HG03280 (cell line): ENCODE data around the gene AGBL1.
"Not testable (repeated sequence)": the region's sequence is repeated elsewhere in the genome, so short reads cannot be mapped to it uniquely, and the experiment has no call there.

Experiments
- ATAC-seq: cut with Tn5 transposase; IDR thresholded peaks from one replicate; pipeline ENCODE4 v1.9.1; 2021; ENCODE audit warnings: mild to moderate bottlenecking, moderate library complexity; ENCODE audit not compliant: unreplicated experiment

AGBL1 gene

DNA sequence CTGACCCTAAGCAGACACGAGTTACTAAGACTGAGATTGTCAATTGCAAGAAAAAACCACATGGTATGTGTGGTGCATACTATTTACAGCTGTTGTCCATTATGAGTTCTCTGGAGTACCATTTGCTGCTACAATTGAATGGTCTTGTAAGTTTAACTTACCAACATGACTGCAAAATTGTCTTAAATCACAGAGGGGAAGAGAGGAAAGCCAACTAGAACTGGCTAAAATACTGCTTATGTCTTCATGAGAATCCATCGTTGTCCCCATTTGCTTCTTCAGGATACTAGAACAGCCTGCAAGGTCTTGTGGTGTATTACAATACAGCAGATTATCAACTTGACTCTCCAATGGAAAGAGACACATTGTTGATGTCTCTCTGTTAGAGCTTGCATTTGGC, 313.2 kb downstream of the AGBL1 start:
- no peak for ATAC-seq

DNA sequence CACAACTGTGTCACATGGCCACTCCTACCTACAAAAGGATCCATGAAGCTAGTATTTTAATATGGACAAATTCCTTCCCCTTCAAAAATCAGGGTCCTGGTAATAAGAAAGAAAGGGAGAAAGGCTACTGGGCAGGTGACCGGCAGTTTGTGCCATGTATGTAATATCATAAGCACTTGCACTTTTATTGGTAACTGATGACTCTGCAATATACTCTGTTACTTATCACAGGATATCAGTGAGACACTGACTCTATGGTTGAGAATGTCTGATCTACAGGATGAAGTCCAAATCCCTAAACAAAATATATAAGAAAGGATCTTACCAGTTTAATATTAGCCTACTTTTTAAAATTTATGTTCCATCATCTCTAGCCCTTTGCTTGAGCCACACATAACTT, 315.2 kb downstream of the AGBL1 start:
- no peak for ATAC-seq

DNA sequence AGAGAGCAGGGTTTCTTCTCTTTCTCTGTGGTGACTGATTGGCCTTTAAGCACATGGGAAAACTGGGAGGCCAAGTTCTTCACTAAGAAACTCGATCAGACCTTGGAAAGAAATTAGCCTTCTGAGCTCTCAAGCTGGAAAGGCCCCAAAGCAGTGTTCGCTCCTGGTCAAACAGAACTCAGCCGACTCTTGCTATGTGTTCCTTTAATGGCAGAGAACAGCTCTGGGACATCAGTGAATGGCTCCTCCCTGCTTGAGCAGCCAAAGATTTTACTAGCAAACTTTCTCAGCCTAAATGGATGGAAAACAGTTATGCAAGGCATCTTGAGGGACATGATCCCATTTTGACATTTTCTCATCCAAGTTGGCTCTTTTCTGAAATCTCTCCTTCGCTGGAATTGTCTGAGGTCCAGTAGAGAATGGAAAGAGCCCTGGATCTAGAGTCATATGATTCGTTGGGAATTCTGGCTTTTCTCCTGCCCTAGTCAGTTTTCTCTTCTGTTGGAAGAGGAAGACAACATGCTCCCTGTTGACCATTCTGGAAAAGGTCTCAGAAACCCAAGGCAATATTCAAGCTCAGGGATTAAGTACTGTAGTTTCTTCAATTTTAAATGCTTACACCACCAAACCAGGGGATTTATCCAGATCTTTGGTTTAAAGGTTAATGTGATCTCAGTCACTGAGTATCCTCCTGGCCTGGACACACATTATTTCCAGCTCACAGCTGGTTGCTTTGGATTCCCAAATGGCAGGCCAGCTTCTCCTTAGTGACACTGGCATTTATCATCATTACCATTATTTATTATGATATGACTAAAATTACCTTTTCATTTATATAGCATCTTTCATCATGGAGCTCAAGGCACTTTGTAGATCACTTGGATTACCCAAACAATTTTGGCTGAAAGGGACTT, 319.6 kb downstream of the AGBL1 start:
- no peak for ATAC-seq

DNA sequence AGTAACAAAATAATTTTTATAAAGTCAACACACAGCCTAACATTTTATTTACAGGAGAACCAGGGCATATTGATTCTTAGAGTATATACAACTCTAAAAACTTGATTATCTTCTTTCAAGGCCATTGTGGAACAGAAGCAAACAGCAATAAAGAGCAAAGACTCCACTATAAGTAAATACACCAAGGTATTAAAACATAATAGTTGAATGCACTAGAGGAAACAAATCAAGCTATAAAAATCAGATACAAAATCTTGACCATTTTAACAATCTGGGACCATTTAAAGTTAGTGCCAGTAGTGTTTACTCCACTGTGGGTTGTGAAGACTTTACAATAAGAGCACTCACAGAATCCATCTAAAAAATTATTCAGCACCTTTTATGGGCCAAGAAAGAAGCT, 323.6 kb downstream of the AGBL1 start:
- no peak for ATAC-seq

DNA sequence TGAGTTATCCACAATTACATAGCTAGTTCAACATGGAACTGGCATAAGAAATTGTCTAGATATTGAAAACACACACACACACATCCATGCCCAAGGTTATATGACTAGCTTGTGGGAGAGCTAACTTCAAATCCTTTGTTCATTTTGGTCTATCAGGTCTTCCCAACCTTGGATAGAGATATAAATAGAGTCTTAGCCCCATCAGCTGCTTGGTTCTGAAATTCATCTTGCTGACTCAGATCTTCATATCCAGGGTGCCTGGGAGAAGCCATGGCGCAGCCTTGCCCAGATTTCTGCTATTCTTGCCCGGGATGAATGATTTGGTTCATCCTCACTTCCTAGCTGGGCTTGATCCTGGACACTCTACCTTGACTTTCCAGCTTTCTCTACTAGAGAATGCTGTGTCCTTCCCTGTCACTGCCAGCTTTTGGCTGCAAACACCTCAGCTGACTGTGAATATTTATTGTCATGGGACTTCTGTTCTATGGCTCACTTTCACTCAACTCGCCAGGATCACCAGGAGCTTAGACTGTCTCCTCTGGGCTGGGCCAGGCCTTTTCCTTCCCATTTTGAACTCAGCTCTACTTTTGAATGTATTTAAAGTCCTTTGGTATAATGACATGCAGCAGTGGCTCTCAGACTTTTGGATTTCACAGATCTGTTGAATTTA, 324.4 kb downstream of the AGBL1 start:
- ATAC-seq = no peak

DNA sequence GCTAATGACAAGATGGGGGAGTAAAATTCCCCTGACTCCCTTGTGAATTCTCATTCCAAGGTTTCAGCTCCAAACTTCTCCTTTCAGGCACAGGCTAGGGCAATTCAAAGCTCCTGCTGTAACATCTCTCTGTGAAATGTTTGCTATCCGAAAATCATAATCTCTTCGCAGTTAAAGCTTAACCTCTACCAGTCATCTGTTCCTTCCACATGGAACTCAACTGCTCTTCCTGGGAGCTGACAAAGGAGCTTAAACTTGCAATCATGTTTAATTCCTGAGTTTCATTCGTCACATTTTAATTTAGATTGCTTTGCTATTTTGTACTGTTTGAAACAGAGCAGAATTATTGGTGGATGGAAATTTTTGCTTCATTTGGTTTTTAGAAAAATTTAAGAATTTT, 328.6 kb downstream of the AGBL1 start:
- ATAC-seq = no peak

DNA sequence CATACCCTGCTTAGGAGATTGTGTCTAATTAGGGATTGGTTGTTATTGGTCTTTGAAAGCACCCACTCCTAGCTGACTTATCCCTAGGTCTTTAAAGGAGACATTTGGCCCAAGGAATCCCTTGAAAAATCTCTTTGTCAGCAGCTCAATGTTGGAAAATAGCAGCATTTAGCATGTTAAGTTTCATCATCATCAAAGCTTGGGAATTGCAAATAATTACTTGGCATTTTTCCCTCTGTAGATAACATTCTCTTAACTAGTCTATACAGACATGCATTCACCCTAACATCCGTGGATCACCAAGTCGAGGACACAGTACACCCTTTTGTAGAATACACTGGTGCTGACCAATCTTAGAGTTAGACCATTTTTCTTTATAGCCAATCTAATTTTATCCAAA, 332.2 kb downstream of the AGBL1 start:
- no peak for ATAC-seq

DNA sequence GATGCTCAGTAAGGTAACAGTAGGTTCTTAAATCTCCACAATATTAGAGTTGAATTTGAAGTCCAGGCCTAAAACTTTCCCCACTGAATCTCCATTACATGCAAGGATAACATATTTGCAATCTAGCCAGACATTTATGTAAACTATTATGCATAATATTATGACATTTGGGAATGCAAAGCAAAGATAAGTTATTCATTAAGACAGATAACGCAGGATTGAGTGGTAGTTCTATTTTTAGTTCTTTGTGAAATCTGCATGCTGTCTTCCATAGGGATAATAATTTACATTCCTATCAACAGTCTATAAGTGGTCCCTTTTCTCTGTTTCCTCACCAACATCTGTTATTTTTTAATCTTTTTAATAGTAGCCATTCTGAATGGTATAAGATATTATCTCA, 333.5 kb downstream of the AGBL1 start:
- no peak for ATAC-seq

DNA sequence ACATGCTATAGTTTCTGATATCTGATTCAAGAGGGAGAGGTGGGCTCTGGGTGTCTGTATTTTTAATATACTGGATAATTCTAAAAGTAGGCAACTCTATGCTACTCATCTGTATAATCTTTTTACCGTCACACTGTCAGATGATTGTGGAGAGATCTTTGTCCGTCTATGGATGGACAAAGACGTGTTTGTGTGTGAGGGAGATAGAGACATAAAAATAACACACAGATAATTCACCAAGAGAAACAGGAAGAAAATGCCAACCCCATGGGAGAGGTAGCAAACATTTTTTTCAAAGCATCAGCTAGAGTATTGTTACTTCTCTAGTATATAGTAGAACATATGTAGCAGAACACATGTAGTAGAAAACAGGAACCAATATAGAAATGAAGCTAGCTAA, 346.1 kb downstream of the AGBL1 start:
- no peak for ATAC-seq

DNA sequence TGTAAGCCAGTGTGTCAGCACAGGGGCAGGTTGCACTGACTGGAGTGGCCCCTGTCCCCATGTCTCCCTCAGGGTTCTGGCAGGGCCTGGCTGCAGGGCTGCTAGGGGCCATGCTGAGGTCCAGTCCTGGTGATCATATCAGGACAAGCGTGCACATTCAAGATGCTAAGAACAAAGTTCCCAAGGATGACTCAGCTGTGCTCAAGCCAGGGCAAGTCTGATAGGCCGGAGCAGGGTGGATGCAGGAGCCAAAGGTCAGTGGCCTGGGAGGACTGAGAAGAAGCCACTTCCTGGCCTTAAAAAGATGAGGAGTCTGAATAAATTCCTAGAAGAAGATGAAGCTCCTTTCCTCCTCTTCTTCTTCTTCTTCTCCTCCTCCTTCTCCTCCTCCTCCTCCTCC, 353.2 kb downstream of the AGBL1 start:
- ATAC-seq = no peak

DNA sequence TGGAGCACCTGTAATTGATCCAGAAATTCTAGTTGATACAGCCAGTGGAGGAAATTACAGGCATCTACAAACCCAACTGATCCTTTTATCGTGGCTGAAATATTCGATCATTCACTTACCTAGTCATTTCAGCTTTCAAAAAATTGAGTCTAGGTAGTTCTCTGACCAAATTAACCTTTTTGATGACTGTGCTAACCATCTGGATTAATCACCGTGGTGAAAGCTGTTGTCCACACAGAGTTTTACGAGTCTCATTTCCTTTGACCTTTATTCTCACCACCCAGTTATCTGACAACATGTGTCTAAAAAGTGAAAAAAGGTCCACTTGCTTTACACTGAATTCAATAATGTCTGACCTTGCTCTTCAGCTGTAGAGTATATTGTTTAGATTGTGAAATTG, 354.3 kb downstream of the AGBL1 start:
- no peak for ATAC-seq

DNA sequence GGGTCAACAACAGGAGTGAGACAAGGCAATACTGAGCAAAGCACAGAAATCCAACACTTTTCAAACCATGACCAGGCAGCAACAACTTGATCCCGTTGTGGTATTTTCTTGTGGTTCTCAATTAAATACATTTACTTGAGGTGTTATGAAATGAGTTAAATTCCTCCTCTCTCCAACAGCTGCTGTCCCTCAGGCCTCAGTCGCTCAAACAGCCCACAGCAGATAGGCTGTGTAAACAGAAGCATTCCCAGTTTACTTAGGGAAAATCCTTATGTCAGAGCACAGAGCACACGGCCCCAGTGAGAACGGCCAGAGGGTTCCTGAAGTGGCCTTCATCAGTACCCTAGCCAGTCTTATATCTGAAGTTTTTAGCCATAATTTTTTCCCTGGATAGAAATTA, 359.9 kb downstream of the AGBL1 start:
- ATAC-seq = no peak

DNA sequence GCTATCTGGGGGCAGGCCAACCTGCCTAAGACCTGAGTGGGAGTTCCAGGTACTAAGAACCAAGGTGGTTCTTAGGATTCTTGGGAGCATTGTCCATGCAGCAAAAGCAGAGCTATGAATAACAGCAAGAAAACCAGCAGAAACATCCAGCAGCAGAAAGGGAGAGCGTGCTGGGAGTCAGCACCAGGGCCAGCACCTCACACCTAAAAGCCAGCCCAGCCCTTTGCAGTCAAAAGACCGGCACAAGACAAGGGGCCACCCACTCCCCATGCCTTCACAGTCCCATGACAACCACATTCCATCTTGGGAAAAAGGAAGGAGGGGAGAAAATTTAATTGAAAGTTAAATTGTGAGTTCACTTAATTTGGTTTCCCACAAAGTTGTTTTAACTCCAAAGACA, 364.9 kb downstream of the AGBL1 start:
- no peak for ATAC-seq

DNA sequence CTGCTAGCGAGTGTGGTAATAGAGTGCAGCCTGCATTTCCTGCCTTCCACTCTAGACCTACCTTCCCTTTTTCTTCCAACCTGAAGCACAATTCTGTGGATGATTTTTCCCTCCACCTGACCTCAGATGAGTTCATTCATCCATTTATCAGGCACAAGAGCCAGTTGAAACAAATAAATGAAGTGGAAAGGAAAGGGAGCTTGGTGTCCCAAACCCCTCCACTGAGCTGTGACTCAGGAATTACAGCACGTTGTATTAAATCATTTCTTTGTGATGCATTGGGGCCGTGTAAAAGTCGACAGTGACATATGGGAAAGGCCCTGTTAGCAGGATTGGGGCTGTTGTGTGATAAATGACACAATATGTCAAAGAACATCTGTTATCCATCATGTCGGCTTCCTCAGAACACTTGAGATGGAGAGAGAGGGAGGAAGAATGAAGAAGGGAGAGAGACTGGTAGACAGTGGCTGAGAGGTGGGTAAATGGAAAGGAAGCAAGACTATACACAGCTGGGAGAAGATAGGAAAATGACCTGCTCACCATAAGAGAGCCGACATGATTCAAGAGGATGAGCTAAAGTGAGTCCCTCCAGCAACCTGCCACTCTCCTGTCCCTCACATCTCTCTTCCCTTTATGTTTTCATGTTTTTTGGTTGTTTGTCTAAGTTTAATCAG, 366.0 kb downstream of the AGBL1 start:
- no peak for ATAC-seq

DNA sequence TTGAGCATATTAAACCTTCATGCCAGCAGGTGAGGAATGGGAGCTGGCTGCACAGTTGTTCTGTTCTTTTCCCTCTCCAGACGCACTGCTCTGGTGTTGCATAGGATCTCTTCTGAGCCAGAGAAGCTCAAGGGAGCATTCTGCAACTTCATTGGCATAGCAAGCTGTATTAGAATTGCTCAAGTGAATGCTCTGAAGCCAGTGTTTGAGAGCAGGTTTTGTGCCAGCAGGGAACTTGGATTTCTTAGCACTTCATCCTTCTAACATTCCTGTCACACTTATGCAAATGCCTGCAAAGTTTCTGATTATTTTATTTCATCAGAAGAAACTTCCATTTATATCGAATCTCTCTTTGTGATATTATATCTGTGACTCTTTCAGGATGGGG, 366.6 kb downstream of the AGBL1 start:
- no peak for ATAC-seq

DNA sequence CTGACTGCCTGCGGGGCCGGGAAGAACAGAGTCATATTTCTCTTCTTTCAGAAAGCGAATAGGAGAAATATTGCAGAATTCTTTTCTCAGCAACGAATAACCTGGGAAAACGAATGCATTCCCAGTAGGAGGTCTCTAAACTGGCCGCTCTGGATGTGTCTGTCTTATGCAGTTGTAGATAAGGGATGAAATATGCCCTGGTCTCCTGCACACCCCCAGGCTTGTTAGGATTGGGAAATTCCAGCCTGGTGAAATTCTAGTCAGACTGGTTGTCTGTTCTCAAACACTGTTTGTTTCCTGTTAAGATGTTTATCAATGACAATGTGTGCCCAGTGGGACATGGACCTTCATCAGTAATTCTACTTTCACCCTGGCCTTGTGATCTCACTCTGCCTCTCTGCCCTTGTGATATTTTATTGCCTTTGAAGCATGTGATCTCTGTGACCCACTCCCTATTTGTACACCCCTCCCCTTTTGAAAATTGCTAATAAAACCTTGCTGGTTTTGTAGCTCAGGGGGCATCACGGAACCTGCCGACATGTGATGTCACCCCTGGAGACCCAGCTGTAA, 385.9 kb downstream of the AGBL1 start:
- ATAC-seq = not testable (repeated sequence)

DNA sequence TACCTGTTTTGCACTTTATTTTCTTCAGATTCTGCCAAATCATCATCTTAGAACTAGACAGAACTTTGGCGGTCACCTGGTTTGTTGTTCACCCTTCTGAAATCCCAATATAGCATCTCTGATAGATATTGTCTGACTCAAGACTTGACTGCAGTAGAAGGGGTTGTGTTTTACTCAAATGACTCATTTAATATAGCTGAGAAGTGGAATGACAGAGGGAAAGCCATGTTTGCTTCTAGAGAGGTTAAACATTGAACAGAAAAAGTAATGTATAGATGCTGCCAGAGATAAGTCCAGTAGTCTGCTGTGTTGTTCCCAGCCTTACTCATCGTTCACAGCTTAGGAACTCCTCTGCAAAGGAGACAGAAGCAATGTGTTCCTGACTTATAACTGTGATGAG, 402.0 kb downstream of the AGBL1 start:
- no peak for ATAC-seq

DNA sequence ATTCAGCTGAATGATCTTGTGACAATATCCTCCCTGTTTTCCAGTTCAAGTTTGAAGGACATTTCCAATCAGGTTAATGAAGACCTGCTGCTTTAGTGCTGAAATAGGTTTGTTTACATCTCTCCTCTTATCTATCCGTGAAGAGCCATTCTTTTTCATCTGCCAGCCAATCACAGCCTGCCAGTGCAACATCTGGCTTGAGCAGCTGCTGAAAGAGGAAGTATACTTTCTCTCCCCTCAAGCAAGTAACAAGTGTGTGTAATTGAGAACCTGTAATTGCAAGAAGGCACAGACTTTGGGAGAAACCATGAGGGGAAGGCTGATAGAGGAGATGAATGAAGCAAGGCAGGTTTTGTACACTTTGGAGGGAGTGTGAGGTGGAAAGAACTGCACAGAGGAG, 404.3 kb downstream of the AGBL1 start:
- ATAC-seq = peak; percentile 50

DNA sequence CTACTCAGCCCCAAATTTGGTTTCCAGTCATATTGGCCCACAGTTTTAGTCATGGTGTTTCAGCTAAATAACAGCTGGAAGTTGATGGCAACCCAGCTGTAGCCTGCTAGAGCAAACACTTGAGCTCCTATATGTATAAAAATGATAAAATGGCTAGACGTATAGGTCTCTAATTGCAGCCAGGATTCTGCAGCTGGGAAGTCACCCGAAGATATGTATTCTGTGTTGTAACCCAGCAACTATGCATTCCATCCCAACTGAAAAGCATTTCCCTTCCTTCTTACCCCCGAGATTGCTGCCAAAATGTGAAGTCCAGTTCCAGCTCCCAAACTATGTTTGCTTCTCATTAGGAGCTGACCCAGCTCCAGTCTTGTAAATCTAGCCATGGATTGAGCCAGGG, 408.4 kb downstream of the AGBL1 start:
- ATAC-seq = no peak

DNA sequence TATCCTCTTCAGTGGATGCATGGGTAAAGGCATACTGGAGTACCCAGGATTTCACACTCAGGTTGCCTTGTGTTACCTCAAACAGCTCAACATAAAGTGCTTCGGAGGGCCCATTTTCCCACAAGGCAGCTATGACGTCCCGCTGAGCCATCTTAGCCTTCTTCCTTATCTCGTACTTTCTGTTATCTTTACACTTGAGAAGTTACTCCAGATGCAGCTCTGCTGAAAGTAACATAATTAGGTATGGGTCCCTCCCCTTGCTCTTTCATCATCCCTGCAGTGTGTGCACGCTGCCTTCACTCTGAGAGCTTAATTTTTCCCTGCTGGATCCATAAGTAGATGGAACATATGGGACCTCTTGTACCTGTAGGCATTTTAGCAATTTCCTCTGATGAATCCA, 410.3 kb downstream of the AGBL1 start:
- no peak for ATAC-seq

DNA sequence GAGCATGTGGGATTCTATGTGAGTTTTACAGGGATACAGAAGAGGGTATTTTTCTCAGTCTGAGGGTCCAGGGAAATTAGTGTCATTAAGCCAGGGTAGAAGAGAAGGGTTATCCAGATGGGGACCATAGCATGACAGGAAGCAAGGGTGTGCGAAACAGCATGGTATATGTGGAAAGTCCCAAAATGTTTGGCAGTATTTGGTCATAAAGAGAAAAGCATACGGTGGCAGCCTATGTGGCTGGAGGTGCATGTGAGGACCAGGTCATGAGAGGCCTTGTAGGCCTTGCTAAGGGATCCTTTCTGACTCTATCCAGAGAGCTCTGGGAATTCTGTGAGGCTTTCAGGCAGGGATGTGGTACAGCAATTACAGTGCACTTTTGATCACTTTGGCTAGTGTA, 411.4 kb downstream of the AGBL1 start:
- no peak for ATAC-seq

DNA sequence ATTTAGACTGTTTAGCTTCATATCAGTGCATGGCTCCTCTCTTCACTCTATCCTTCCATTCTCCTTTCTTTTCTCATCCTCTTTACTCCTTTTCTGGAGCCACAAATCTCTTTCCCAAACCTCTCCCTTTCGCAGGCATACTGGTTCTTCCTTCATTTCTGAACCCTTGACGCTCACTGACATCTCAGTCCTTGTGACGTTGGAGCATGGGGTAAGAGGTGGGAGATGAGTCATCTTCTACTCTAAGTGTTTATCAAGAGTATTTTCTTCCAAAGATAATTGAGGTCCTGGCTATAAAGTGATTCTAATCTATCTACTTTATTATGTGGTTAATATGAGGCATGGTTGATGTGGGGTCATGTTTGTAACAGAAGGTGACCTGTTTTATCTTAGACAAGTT, 414.2 kb downstream of the AGBL1 start:
- ATAC-seq = no peak
